Measurements from ENCODE around the gene NRAS.

NRAS gene

GRCh38 chr1:114716304-114717170 lies at the start of gene NRAS:
NRAS (minus strand) TSS chr1:114716771; CDS start chr1:114716160, 611 bp downstream.
- peak; percentile 49 for DNase-seq (ENCODE audit: extremely low read depth, low read depth)
- peak within 1 kb of the TSS; percentile 89 for H3K4me3 ChIP-seq (replicated peaks; ENCODE audit: low read depth, low read length)
- TF ChIP-seq CTCF (IDR thresholded peaks at IDR 0.05; ENCODE audit: low read depth, low read length, missing control alignments) = no peak

- H3K4me3 ChIP-seq (replicated peaks; ENCODE audit: low read depth, low read length) = no peak overlapping the region
- DNase-seq (ENCODE audit: extremely low read depth, low read depth) = no peak
- no peak for TF ChIP-seq CTCF (IDR thresholded peaks at IDR 0.05; ENCODE audit: low read depth, low read length, missing control alignments)
Measured at GRCh38 chr1:114764689-114765088, 48.1 kb upstream of the NRAS start.

DNA sequence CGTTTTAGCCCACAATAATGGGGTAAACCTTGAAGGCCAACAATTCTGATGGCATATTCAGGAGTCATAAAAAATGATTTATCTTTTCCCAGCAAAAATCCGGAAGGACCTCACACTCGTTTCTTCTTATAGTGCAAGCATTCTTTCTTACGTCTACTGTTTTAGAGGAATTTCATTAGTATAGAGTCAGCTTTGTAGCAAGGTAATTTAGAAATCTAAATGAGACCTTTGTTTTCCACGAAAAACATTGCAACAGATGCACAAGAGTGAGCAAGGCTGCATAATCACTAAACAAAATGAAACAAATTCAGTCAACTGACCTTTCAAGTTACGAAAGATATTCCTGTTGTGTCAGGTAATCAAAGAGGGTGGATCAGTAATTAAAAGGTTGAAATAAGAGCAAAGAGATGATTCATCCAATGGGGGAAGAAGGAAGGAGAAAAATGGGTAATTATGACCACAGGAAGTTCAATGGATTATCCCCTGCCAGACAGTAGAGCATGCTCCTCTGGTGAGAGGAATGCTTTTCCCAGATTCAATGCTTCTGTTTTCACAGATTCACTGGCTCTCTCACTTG lies 41.8 kb upstream of the NRAS start:
- H3K4me3 ChIP-seq (replicated peaks; ENCODE audit: low read depth, low read length) = peak overlapping the region; percentile 98
- DNase-seq (ENCODE audit: extremely low read depth, low read depth) = peak; percentile 6
- no peak for TF ChIP-seq CTCF (IDR thresholded peaks at IDR 0.05; ENCODE audit: low read depth, low read length, missing control alignments)

DNA sequence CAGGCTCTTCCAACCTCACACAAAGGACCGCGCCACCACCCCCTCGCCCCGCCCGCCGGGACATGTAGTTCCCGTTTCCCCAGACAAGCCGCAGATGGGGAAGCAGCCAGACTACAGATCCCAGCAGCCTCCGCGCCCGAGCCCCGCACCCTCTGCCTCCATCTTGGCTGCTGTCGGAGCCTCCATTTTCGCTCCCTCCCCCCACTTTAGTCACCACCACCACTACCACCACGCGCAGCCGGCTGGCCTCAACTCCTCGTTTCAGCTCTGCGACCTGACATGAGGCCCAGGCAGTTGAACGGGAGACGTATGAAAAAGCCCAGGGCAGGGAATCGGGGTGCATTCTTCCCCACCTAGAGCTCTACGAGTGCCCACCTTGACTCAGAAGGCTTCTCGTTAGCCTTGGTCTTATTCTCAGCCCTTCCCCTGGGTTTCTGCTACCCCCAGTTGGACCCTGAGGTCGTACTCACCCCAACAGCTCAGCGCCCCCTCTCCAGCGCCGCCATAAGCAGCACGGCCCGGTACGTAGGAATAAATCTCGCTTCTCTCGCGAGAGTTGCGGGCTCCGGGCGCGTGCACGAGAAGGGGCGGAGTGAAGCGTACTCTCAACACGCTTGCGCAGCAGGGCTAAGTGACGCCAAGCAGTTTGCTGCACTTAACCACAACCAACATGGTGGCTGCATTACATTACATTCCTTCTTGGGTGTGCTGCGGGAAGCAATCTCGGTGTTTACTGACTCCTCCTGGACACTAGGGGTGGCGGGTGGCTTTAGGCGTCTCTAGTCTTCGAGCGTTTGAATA lies 41.1 kb upstream of the NRAS start, which contains the start of gene CSDE1:
Gene CSDE1 (minus strand): TSS at position 530 of the 801 bp plus-strand sequence. CDS start 18,094 bp downstream, outside the sequence.
- TF ChIP-seq CTCF (IDR thresholded peaks at IDR 0.05; ENCODE audit: low read depth, low read length, missing control alignments) = peak; percentile 58
- peak within 1 kb of the TSS; percentile 98 for H3K4me3 ChIP-seq (replicated peaks; ENCODE audit: low read depth, low read length)
- peak; percentile 99 for DNase-seq (ENCODE audit: extremely low read depth, low read depth)

GRCh38 chr1:114756949-114757454 lies 40.4 kb upstream of the NRAS start:
- TF ChIP-seq CTCF (IDR thresholded peaks at IDR 0.05; ENCODE audit: low read depth, low read length, missing control alignments) = no peak
- H3K4me3 ChIP-seq (replicated peaks; ENCODE audit: low read depth, low read length) = peak overlapping the region; percentile 98
- no peak for DNase-seq (ENCODE audit: extremely low read depth, low read depth)

All from HFF-Myc (cell line).